HCT116 (cell line): Measurements from ENCODE around the gene ARHGAP8. TPM values are rescaled to one million over a fixed set of nuclear protein-coding genes. Genes with fewer than 3 reads are reported as not detected.

Experiments used
- ATAC-seq: fragments of 200-7000 bp; cut with Tn5 transposase; 2 replicates; pipeline ENCODE4 v1.9.1; 2020; ENCODE audit warnings: mild to moderate bottlenecking, moderate library complexity
- BruUV-seq: library from RNA; stranded (reverse); fragments of 400-500 nt; replicated peaks from 2 replicates; lab custom pipeline; 2021; lab: Mats Ljungman, UMichigan
- CTCF ChIA-PET: fragments of 300-600 bp; sonication (Branson Sonifier 250); formaldehyde crosslinking; loops from one replicate; lab custom pipeline; 2021; ENCODE audit warnings: antibody characterized with exemption; lab: Charles Lee
- POLR2A ChIA-PET: fragments of 300-600, 350-600 bp; sonication (Branson Sonifier 250); formaldehyde crosslinking; loops from one replicate; lab custom pipeline; 2021; ENCODE audit warnings: antibody characterized with exemption; lab: Charles Lee
- RAD21 ChIA-PET, 2 experiments: fragments of 300-600 bp; sonication (Branson Sonifier 250); formaldehyde crosslinking; loops; one replicate each; lab custom pipeline; 2023; ENCODE audit warnings: low total read pairs in 2 of 2; ENCODE audit not compliant: uncharacterized antibody in 2 of 2, unreplicated experiment in 2 of 2, low non-redundant PET in 1 of 2; lab: Charles Lee
- DNase-seq: peaks from one replicate; pipeline ENCODE4 v3.0.0-alpha.2; 2010; ENCODE audit warnings: low read depth, low spot score
- H2AFZ ChIP-seq: fragments of 200-600 bp; shearing (Covaris generic), sonication (generic); 2 replicates; pipeline ENCODE4 v1.6.1; 2017; ENCODE audit warnings: low read depth, mixed run types, mixed read lengths, antibody characterized with exemption, low read length; ENCODE audit not compliant: poor library complexity, severe bottlenecking
- H3K27ac ChIP-seq: 2 replicates; pipeline ENCODE4 v1.5.1; 2012; ENCODE audit warnings: low read depth, low read length
- H3K27me3 ChIP-seq: fragments of 200-600 bp; sonication (generic); 2 replicates; pipeline ENCODE4 v1.6.1; 2016; ENCODE audit warnings: mixed run types, low read length, mixed read lengths; ENCODE audit not compliant: insufficient read depth
- H3K36me3 ChIP-seq, 2 experiments: fragments of 200-500 bp in 1 of 2; fragments of 200-600 bp in 1 of 2; sonication (Bioruptor generic) in 1 of 2; sonication (generic) in 1 of 2; 2 replicates each; pipeline versions ENCODE4 v1.5.1 to v1.6.1; 2014 to 2016; ENCODE audit warnings: low read length in 2 of 2, inconsistent platforms in 1 of 2, mixed read lengths in 1 of 2, mixed run types in 1 of 2; ENCODE audit not compliant: insufficient read depth in 2 of 2, control insufficient read depth in 1 of 2
- H3K4me1 ChIP-seq, 2 experiments: fragments of 200-600 bp in 1 of 2; sonication (generic) in 1 of 2; 2 replicates each; pipeline versions ENCODE4 v1.5.1 to v1.6.1; 2012 to 2017; ENCODE audit warnings: low read length in 2 of 2, inconsistent platforms in 1 of 2, mild to moderate bottlenecking in 1 of 2, mixed read lengths in 1 of 2, mixed run types in 1 of 2, moderate library complexity in 1 of 2; ENCODE audit not compliant: insufficient read depth in 2 of 2, control insufficient read depth in 1 of 2
- H3K4me2 ChIP-seq: fragments of 200-600 bp; sonication (generic); 2 replicates; pipeline ENCODE4 v1.6.1; 2017; ENCODE audit warnings: mixed run types, low read length, mixed read lengths
- H3K4me3 ChIP-seq, 2 experiments: fragments of 200-600 bp in 1 of 2; sonication (generic) in 1 of 2; replicated peaks in 1 of 2; 2 replicates each; pipeline ENCODE4 v1.5.1; 2011 to 2016; ENCODE audit warnings: low read length in 2 of 2, control low read depth in 1 of 2, low read depth in 1 of 2, mild to moderate bottlenecking in 1 of 2, mixed read lengths in 1 of 2, mixed run types in 1 of 2
- H3K79me2 ChIP-seq: fragments of 200-600 bp; sonication (generic); 2 replicates; pipeline ENCODE4 v1.6.1; 2017; ENCODE audit warnings: mild to moderate bottlenecking, mixed run types, low read length, moderate library complexity, mixed read lengths; ENCODE audit not compliant: insufficient read depth
- H3K9ac ChIP-seq: fragments of 200-600 bp; sonication (generic); 2 replicates; pipeline ENCODE4 v1.6.1; 2016; ENCODE audit warnings: low read length, mixed read lengths
- H3K9me2 ChIP-seq: fragments of 200-600 bp; sonication (generic), shearing (Covaris generic); 2 replicates; pipeline ENCODE4 v1.6.1; 2017; ENCODE audit warnings: mixed run types, mild to moderate bottlenecking, moderate library complexity; ENCODE audit not compliant: insufficient read depth
- H3K9me3 ChIP-seq, 2 experiments: fragments of 200-500 bp in 1 of 2; fragments of 200-600 bp in 1 of 2; sonication (Bioruptor generic) in 1 of 2; sonication (generic) in 1 of 2; 2 replicates each; pipeline ENCODE4 v1.6.1; 2014 to 2017; ENCODE audit warnings: low read length in 2 of 2, mixed read lengths in 2 of 2, inconsistent platforms in 1 of 2, low read depth in 1 of 2, mild to moderate bottlenecking in 1 of 2, mixed run types in 1 of 2, moderate library complexity in 1 of 2; ENCODE audit not compliant: control insufficient read depth in 1 of 2, insufficient read depth in 1 of 2
- H4K20me1 ChIP-seq: fragments of 200-600 bp; sonication (generic), shearing (Covaris generic); 2 replicates; pipeline ENCODE4 v1.6.1; 2017; ENCODE audit warnings: mixed run types, mild to moderate bottlenecking, moderate library complexity; ENCODE audit not compliant: insufficient read depth
- EGR1 ChIP-seq: IDR thresholded peaks from 2 replicates; pipeline ENCODE4 v1.6.1; 2012; ENCODE audit warnings: low read depth
- ELF1 ChIP-seq: IDR thresholded peaks from 2 replicates; pipeline ENCODE4 v1.6.1; 2012; ENCODE audit warnings: low read depth, borderline replicate concordance
- EZH2 ChIP-seq: fragments of 200-600 bp; sonication (generic); IDR thresholded peaks from 2 replicates; pipeline ENCODE4 v1.6.1; 2017; ENCODE audit warnings: antibody characterized with exemption, mixed run types
- EZH2phosphoT487 ChIP-seq: fragments of 200-600 bp; IDR thresholded peaks from 2 replicates; pipeline ENCODE4 v1.6.1; 2018; ENCODE audit warnings: antibody characterized with exemption, borderline replicate concordance
- JUND ChIP-seq: IDR thresholded peaks from 2 replicates; pipeline ENCODE4 v1.6.1; 2012
- POLR2AphosphoS5 ChIP-seq: IDR thresholded peaks from 2 replicates; pipeline ENCODE4 v1.6.1; 2011; ENCODE audit warnings: mild to moderate bottlenecking, low read depth, low read length, moderate library complexity
- RAD21 ChIP-seq: IDR thresholded peaks from 2 replicates; pipeline ENCODE4 v1.6.1; 2012; ENCODE audit warnings: low read depth, mild to moderate bottlenecking
- SIN3A ChIP-seq: IDR thresholded peaks from 2 replicates; pipeline ENCODE4 v1.6.1; 2012; ENCODE audit warnings: low read depth
- SP1 ChIP-seq: IDR thresholded peaks from 2 replicates; pipeline ENCODE4 v1.6.1; 2012; ENCODE audit warnings: low read depth
- SRF ChIP-seq: IDR thresholded peaks from 2 replicates; pipeline ENCODE4 v1.6.1; 2012; ENCODE audit warnings: low read depth
- TCF7L2 ChIP-seq: IDR thresholded peaks from 2 replicates; pipeline ENCODE4 v1.7.0; 2011; ENCODE audit warnings: borderline replicate concordance, inconsistent platforms; ENCODE audit not compliant: insufficient read depth, insufficient read length; ENCODE audit errors: extremely low read depth
- YY1 ChIP-seq: IDR thresholded peaks from 2 replicates; pipeline ENCODE4 v1.6.1; 2011; ENCODE audit warnings: low read length, low read depth, moderate library complexity, mild to moderate bottlenecking; ENCODE audit not compliant: insufficient replicate concordance; ENCODE audit errors: extremely low read depth
- ZFX ChIP-seq: fragments of 450-650 bp; IDR thresholded peaks from 2 replicates; pipeline ENCODE4 v1.6.1; 2017
- ZNF274 ChIP-seq: fragments of 200-500 bp; sonication (Bioruptor generic); IDR thresholded peaks from 2 replicates; pipeline ENCODE4 v1.6.1; 2014; ENCODE audit warnings: mild to moderate bottlenecking, low read depth, low read length, inconsistent platforms
- intact Hi-C: fragments of 100-400 bp; cut with micrococcal nuclease; formaldehyde crosslinking; loops from 2 replicates; pipeline ENCODE4 v1.10.0; 2022
- total RNA-seq: library from RNA; stranded (reverse); gene quantifications from one replicate; pipeline ENCODE4 v1.2.1, GENCODE V29; 2021; ENCODE audit not compliant: unreplicated experiment
- TF ChIP-seq, protein P1 (sequence below), 3 experiments: fragments of 200-600 bp in 1 of 3; sonication (generic) in 1 of 3; IDR thresholded peaks in 2 of 3; conservative IDR thresholded peaks in 1 of 3; 2 replicates each; pipeline ENCODE4 v1.5.1; 2012 to 2017; ENCODE audit warnings: low read depth in 2 of 3, low read length in 2 of 3, antibody characterized with exemption in 1 of 3, borderline replicate concordance in 1 of 3, control low read depth in 1 of 3, mild to moderate bottlenecking in 1 of 3, mixed read lengths in 1 of 3, mixed run types in 1 of 3, moderate library complexity in 1 of 3; ENCODE audit not compliant: insufficient read depth in 1 of 3
- TF ChIP-seq, protein P2 (sequence below): IDR thresholded peaks from 2 replicates; pipeline ENCODE4 v1.6.1; 2011; ENCODE audit warnings: mild to moderate bottlenecking, low read length, moderate library complexity; ENCODE audit not compliant: insufficient replicate concordance; ENCODE audit errors: extremely low read depth
- TF ChIP-seq, protein P3 (sequence below): IDR thresholded peaks from 2 replicates; pipeline ENCODE4 v1.6.1; 2012
- TF ChIP-seq, protein P4 (sequence below): IDR thresholded peaks from 2 replicates; pipeline ENCODE4 v1.6.1; 2012

Gene ARHGAP8
- total RNA-seq, 1 experiment from 2014 or later: 67.5 TPM

DNA sequence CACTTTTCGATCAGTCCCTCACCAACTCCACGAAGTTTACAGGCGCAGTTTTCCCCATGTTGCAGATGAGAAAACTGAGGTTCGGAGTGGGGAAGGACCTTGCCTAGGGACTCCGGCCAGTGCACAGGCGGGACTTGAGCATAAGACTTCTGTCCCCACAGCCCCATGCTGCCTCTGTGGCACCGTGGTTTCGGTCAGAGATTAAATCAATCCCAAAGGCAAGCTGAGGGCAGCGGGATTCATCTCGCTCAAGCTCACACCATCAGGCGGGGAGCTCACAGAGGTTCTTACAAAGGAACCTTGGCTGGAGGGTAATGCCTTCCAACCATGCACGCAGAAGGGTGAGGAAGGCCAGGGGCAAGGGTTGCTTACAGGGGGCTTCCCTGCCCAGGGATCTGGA is 141.9 kb downstream of the ARHGAP8 start:
- no TSS peak for BruUV-seq
- CTCF ChIA-PET: no interaction called here
- Histone ChIP-seq H3K27me3 (no peaks in the 10 kb centered on the region), H3K9ac (no peak overlapping the region), H3K9me3 (no peaks in the 10 kb centered on the region), H3K9me2 (no peaks in the 10 kb centered on the region)
- DNase-seq: no peak
- TF ChIP-seq TCF7L2 (no peak), ZFX (no peak), SP1 (no peak), SRF (no peak), JUND (no peak), YY1 (no peak), SIN3A (no peak), RAD21 (no peak), EGR1 (no peak), ELF1 (no peak), POLR2AphosphoS5 (no peak), EZH2 (no peak), EZH2phosphoT487 (no peak), ZNF274 (no peak)
- TF ChIP-seq, protein P1, sequence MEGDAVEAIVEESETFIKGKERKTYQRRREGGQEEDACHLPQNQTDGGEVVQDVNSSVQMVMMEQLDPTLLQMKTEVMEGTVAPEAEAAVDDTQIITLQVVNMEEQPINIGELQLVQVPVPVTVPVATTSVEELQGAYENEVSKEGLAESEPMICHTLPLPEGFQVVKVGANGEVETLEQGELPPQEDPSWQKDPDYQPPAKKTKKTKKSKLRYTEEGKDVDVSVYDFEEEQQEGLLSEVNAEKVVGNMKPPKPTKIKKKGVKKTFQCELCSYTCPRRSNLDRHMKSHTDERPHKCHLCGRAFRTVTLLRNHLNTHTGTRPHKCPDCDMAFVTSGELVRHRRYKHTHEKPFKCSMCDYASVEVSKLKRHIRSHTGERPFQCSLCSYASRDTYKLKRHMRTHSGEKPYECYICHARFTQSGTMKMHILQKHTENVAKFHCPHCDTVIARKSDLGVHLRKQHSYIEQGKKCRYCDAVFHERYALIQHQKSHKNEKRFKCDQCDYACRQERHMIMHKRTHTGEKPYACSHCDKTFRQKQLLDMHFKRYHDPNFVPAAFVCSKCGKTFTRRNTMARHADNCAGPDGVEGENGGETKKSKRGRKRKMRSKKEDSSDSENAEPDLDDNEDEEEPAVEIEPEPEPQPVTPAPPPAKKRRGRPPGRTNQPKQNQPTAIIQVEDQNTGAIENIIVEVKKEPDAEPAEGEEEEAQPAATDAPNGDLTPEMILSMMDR (IDR thresholded peaks at IDR 0.05 in 2 of 3, conservative IDR thresholded peaks at IDR 0.05 in 1 of 3; ENCODE audit: borderline replicate concordance in 1 of 3, insufficient read depth in 1 of 3, low read depth in 2 of 3, low read length in 2 of 3): no peak
- TF ChIP-seq, protein P2, sequence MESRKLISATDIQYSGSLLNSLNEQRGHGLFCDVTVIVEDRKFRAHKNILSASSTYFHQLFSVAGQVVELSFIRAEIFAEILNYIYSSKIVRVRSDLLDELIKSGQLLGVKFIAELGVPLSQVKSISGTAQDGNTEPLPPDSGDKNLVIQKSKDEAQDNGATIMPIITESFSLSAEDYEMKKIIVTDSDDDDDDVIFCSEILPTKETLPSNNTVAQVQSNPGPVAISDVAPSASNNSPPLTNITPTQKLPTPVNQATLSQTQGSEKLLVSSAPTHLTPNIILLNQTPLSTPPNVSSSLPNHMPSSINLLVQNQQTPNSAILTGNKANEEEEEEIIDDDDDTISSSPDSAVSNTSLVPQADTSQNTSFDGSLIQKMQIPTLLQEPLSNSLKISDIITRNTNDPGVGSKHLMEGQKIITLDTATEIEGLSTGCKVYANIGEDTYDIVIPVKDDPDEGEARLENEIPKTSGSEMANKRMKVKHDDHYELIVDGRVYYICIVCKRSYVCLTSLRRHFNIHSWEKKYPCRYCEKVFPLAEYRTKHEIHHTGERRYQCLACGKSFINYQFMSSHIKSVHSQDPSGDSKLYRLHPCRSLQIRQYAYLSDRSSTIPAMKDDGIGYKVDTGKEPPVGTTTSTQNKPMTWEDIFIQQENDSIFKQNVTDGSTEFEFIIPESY: no peak
- TF ChIP-seq, protein P3, sequence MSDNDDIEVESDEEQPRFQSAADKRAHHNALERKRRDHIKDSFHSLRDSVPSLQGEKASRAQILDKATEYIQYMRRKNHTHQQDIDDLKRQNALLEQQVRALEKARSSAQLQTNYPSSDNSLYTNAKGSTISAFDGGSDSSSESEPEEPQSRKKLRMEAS: no peak
- TF ChIP-seq, protein P4, sequence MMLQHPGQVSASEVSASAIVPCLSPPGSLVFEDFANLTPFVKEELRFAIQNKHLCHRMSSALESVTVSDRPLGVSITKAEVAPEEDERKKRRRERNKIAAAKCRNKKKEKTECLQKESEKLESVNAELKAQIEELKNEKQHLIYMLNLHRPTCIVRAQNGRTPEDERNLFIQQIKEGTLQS: no peak
- TF ChIP-seq, all 23 proteins: peak for 0
- Histone ChIP-seq H3K4me2 (no peak overlapping the region), H3K27ac (no peak overlapping the region), H4K20me1 (no peaks in the 10 kb centered on the region), H2AFZ (no peak overlapping the region), H3K36me3 (no peaks in the 10 kb centered on the region), H3K79me2 (no peaks in the 10 kb centered on the region), H3K4me1 (no peaks in the 10 kb centered on the region), H3K4me3 (no peak overlapping the region)
- intact Hi-C loops: no loop called here
- POLR2A ChIA-PET: no interaction called here
- no peak for ATAC-seq
- RAD21 ChIA-PET: no interaction called here
